Erythroblast (primary cell): ENCODE measurements around the gene GPS1.

Experiments
- DNase-seq, 2 experiments: peaks; one replicate each; lab custom pipeline; 2025; lab: John Stamatoyannopoulos, UW
- GATA1 ChIP-seq: IDR thresholded peaks from 2 replicates; pipeline ENCODE4 v1.6.1; 2011; ENCODE audit warnings: low read depth, mild to moderate bottlenecking, control low read depth, low read length, moderate library complexity
- POLR2A ChIP-seq: IDR thresholded peaks from 2 replicates; pipeline ENCODE4 v1.6.1; 2011; ENCODE audit warnings: mild to moderate bottlenecking, low read length

The GPS1 gene

GRCh38 chr17:82018152-82018988 lies 33.3 kb upstream of the GPS1 start:
- no peak for DNase-seq
- TF ChIP-seq POLR2A = no peak
- no peak for TF ChIP-seq GATA1

GRCh38 chr17:82018989-82019689 lies 32.6 kb upstream of the GPS1 start:
- no peak for DNase-seq
- TF ChIP-seq GATA1 (no peak), POLR2A (no peak)

GRCh38 chr17:82019690-82020571 lies 31.8 kb upstream of the GPS1 start:
- peak; percentile 75 to 83 for DNase-seq
- TF ChIP-seq GATA1 (no peak), POLR2A (no peak)

- DNase-seq = no peak
- no peak for TF ChIP-seq POLR2A
- TF ChIP-seq GATA1 = no peak
Observed at GRCh38 chr17:82020572-82021106, 31.1 kb upstream of the GPS1 start.

- peak; percentile 67 to 69 for DNase-seq
- TF ChIP-seq GATA1 (no peak), POLR2A (no peak)
Observed at GRCh38 chr17:82021107-82021899, 30.4 kb upstream of the GPS1 start.

GRCh38 chr17:82021900-82022309 lies 29.8 kb upstream of the GPS1 start:
- DNase-seq = no peak
- TF ChIP-seq GATA1 (no peak), POLR2A (no peak)

GRCh38 chr17:82022310-82022980 lies 29.3 kb upstream of the GPS1 start, which contains the start of gene CENPX:
Gene CENPX, minus strand, starts transcription at chr17:82022878. Its CDS starts 17 bp downstream, at chr17:82022861.
- peak; percentile 51 to 63 for DNase-seq
- TF ChIP-seq POLR2A (peak; percentile 41), GATA1 (no peak)

- DNase-seq = peak; percentile 100
- TF ChIP-seq POLR2A (no peak), GATA1 (no peak)
Observed at GRCh38 chr17:82022981-82023446, 28.7 kb upstream of the GPS1 start, which contains the start of gene LRRC45. Gene LRRC45, plus strand, starts transcription at chr17:82023305. Its CDS starts 339 bp downstream, at chr17:82023644.

GRCh38 chr17:82023447-82024241 lies 28.1 kb upstream of the GPS1 start:
- peak; percentile 63 to 66 for DNase-seq
- TF ChIP-seq POLR2A (no peak), GATA1 (no peak)

- DNase-seq = no peak
- no peak for TF ChIP-seq GATA1
- TF ChIP-seq POLR2A = no peak
Observed at GRCh38 chr17:82024859-82025258, 26.8 kb upstream of the GPS1 start.
